ENCODE measurements around the gene AMOT. TPM values are rescaled to one million over a fixed set of nuclear protein-coding genes. Genes with fewer than 3 reads are reported as not detected.

AMOT gene
- total RNA-seq, 1 donor from 2014 or later, result 14.7 TPM

- no peak for ATAC-seq
- TF ChIP-seq, protein P1, sequence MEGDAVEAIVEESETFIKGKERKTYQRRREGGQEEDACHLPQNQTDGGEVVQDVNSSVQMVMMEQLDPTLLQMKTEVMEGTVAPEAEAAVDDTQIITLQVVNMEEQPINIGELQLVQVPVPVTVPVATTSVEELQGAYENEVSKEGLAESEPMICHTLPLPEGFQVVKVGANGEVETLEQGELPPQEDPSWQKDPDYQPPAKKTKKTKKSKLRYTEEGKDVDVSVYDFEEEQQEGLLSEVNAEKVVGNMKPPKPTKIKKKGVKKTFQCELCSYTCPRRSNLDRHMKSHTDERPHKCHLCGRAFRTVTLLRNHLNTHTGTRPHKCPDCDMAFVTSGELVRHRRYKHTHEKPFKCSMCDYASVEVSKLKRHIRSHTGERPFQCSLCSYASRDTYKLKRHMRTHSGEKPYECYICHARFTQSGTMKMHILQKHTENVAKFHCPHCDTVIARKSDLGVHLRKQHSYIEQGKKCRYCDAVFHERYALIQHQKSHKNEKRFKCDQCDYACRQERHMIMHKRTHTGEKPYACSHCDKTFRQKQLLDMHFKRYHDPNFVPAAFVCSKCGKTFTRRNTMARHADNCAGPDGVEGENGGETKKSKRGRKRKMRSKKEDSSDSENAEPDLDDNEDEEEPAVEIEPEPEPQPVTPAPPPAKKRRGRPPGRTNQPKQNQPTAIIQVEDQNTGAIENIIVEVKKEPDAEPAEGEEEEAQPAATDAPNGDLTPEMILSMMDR (IDR thresholded peaks at IDR 0.05), result no peak
- no peak for DNase-seq
- no peaks in the 10 kb centered on the region for H3K4me1 ChIP-seq
- H3K27me3 ChIP-seq, result no peaks in the 10 kb centered on the region
- no peaks in the 10 kb centered on the region for H3K9me3 ChIP-seq
- intact Hi-C loops (cut with DNase I), result no loop called here
- H3K36me3 ChIP-seq, result no peaks in the 10 kb centered on the region
- H3K4me3 ChIP-seq, result no peak overlapping the region
- H3K27ac ChIP-seq, result no peak overlapping the region
Observed at GRCh38 chrX:112812741-112813140, 27.9 kb downstream of the AMOT start.

DNA sequence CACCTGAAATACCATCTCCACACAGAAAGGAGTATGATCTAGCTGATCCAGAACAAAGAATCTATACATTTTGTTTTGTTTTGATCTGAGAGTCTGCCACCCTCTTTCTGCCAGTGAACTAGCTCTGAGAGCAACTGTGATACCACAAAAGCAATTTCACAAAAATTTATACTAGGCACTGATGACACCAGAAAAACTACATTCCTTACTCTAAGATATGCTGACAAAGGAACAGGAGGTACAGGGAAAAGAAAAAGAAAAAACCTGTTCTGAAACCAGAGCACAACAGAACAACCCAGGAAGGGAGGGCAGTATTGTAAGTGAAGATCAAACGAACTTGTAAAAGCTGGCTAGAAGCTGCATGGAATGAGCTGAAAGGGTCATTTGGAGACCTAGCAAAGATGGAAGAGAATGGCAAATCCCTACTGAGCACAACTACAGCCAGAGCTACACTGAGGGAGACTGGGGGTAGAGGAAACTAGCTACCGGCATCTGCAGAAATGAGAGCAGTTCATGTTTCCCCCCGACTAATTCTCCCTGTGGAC lies 31.9 kb downstream of the AMOT start:
- intact Hi-C loops (cut with DNase I), result no loop called here
- H3K4me3 ChIP-seq, result no peak overlapping the region
- no peaks in the 10 kb centered on the region for H3K36me3 ChIP-seq
- DNase-seq, result no peak
- no peaks in the 10 kb centered on the region for H3K9me3 ChIP-seq
- H3K4me1 ChIP-seq, result no peaks in the 10 kb centered on the region
- H3K27me3 ChIP-seq, result no peaks in the 10 kb centered on the region
- TF ChIP-seq, protein P1 (IDR thresholded peaks at IDR 0.05), result no peak
- no peak overlapping the region for H3K27ac ChIP-seq
- no peak for ATAC-seq

DNA sequence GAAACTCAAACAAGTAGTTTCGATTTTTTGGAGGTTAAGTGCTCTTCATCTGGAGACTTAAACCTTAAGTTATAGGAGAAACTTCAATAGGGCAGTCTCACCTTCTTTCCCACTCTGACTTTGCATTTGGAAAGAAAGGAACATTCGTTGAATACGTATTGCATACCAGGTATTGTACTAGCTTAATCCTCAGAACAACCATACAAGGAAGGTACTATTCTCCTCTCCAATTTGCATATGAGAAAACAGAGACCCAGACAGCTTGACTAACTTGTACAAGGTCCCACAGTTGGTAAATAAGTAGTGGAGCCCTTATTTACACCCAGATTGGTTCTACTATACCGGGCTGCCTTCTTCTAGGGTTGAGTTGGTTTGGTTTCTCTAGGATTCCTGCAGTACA lies 32.6 kb downstream of the AMOT start:
- Histone ChIP-seq H3K9me3 (no peaks in the 10 kb centered on the region), H3K36me3 (no peaks in the 10 kb centered on the region), H3K27ac (no peak overlapping the region), H3K4me3 (no peak overlapping the region), H3K27me3 (no peaks in the 10 kb centered on the region), H3K4me1 (no peaks in the 10 kb centered on the region)
- ATAC-seq (no peak), DNase-seq (no peak)
- intact Hi-C loops (cut with DNase I), result no loop called here
- TF ChIP-seq, protein P1 (IDR thresholded peaks at IDR 0.05), result no peak

- no peak overlapping the region for H3K27ac ChIP-seq
Observed at GRCh38 chrX:112803060-112803459, 37.6 kb downstream of the AMOT start.

GRCh38 chrX:112802541-112802940 lies 38.1 kb downstream of the AMOT start:
- Histone ChIP-seq H3K4me3 (no peak overlapping the region), H3K27ac (no peak overlapping the region), H3K4me1 (no peaks in the 10 kb centered on the region), H3K36me3 (no peaks in the 10 kb centered on the region), H3K27me3 (no peaks in the 10 kb centered on the region), H3K9me3 (no peaks in the 10 kb centered on the region)
- TF ChIP-seq, protein P1 (IDR thresholded peaks at IDR 0.05), result no peak
- intact Hi-C loops (cut with DNase I), result no loop called here
- no peak for DNase-seq
- no peak for ATAC-seq

More at GRCh38 chrX:112803060-112803459, 37.6 kb downstream of the AMOT start:
- DNase-seq (no peak), ATAC-seq (no peak)
- Histone ChIP-seq H3K9me3 (no peaks in the 10 kb centered on the region), H3K4me3 (no peak overlapping the region), H3K27me3 (no peaks in the 10 kb centered on the region), H3K4me1 (no peaks in the 10 kb centered on the region), H3K36me3 (no peaks in the 10 kb centered on the region)
- intact Hi-C loops (cut with DNase I), result no loop called here
- TF ChIP-seq, protein P1 (IDR thresholded peaks at IDR 0.05), result no peak
